Naive thymus-derived CD4-positive, alpha-beta T cell (primary cell): Measurements from ENCODE around the gene CPEB3. TPM values are rescaled to one million over a fixed set of nuclear protein-coding genes. Genes with fewer than 3 reads are reported as not detected.
A peak's percentile ranks its signal among the peaks of the same experiment; 100 is the strongest.
"Not testable (repeated sequence)": the region's sequence is repeated elsewhere in the genome, so short reads cannot be mapped to it uniquely, and the experiment has no call there.

ENCODE experiments used
- ATAC-seq: fragments of 150-1000 bp; cut with Tn5 transposase; 2 replicates; pipeline ENCODE4 v1.10.0; 2021; ENCODE audit warnings: mild to moderate bottlenecking, moderate library complexity
- CTCF ChIA-PET: fragments of 350-600 bp; sonication (Branson Sonifier 250); formaldehyde crosslinking; loops from one replicate; lab custom pipeline; 2021; ENCODE audit warnings: antibody characterized with exemption; lab: Charles Lee
- POLR2A ChIA-PET: fragments of 350-600 bp; sonication (Branson Sonifier 250); formaldehyde crosslinking; loops from one replicate; lab custom pipeline; 2021; ENCODE audit warnings: antibody characterized with exemption, inconsistent platforms; lab: Charles Lee
- DNase-seq, 9 donors: peaks; one replicate each; pipeline versions ENCODE4 v3.0.0 to v3.0.0-alpha.2; 2020 to 2022; ENCODE audit warnings: mixed read lengths in 1 of 9
- H3K27ac ChIP-seq: one replicate; pipeline ENCODE4 v1.7.0; 2013; ENCODE audit warnings: mild to moderate bottlenecking, low read depth, low read length, moderate library complexity
- H3K27me3 ChIP-seq, 2 donors: one replicate each; pipeline ENCODE4 v1.7.0; 2013; ENCODE audit warnings: low read length in 2 of 2, mild to moderate bottlenecking in 2 of 2, moderate library complexity in 2 of 2; ENCODE audit not compliant: control insufficient read depth in 2 of 2, insufficient read depth in 2 of 2
- H3K36me3 ChIP-seq, 3 experiments: 1 replicate in 2 of 3; 2 replicates in 1 of 3; pipeline ENCODE4 v1.7.0; 2013; ENCODE audit warnings: low read length in 3 of 3, mild to moderate bottlenecking in 3 of 3, moderate library complexity in 1 of 3; ENCODE audit not compliant: insufficient read depth in 3 of 3, control insufficient read depth in 2 of 3
- H3K4me1 ChIP-seq, 2 donors: one replicate each; pipeline ENCODE4 v1.7.0; 2013; ENCODE audit warnings: low read length in 2 of 2, mild to moderate bottlenecking in 2 of 2, moderate library complexity in 1 of 2; ENCODE audit not compliant: control insufficient read depth in 2 of 2, insufficient read depth in 2 of 2
- H3K4me3 ChIP-seq: 2 replicates; pipeline ENCODE4 v1.7.0; 2013; ENCODE audit warnings: mild to moderate bottlenecking, low read length
- H3K9me3 ChIP-seq, 3 experiments: 1 replicate in 2 of 3; 2 replicates in 1 of 3; pipeline ENCODE4 v1.7.0; 2013; ENCODE audit warnings: low read length in 3 of 3; ENCODE audit not compliant: control insufficient read depth in 2 of 3
- H3K27ac Mint-ChIP-seq, 9 donors: one replicate each; pipeline ENCODE4 v1.8.0; 2020 to 2022; ENCODE audit warnings: mixed read lengths in 9 of 9, mild to moderate bottlenecking in 8 of 9, moderate library complexity in 5 of 9, inconsistent platforms in 2 of 9
- H3K27me3 Mint-ChIP-seq, 5 donors: one replicate each; pipeline ENCODE4 v1.8.0; 2021 to 2022; ENCODE audit warnings: mixed read lengths in 5 of 5, mild to moderate bottlenecking in 1 of 5
- H3K36me3 Mint-ChIP-seq, 5 donors: one replicate each; pipeline ENCODE4 v1.8.0; 2020 to 2022; ENCODE audit warnings: mixed read lengths in 5 of 5, mild to moderate bottlenecking in 3 of 5, inconsistent platforms in 1 of 5
- H3K4me1 Mint-ChIP-seq, 7 donors: one replicate each; pipeline ENCODE4 v1.8.0; 2020 to 2022; ENCODE audit warnings: mixed read lengths in 7 of 7, mild to moderate bottlenecking in 3 of 7, inconsistent platforms in 1 of 7
- H3K4me3 Mint-ChIP-seq, 10 donors: one replicate each; pipeline ENCODE4 v1.8.0; 2020 to 2022; ENCODE audit warnings: mild to moderate bottlenecking in 10 of 10, mixed read lengths in 10 of 10, moderate library complexity in 6 of 10, inconsistent platforms in 2 of 10
- H3K9me3 Mint-ChIP-seq, 11 donors: one replicate each; pipeline ENCODE4 v1.8.0; 2020 to 2022; ENCODE audit warnings: mixed read lengths in 11 of 11, mild to moderate bottlenecking in 4 of 11, inconsistent platforms in 1 of 11, moderate library complexity in 1 of 11
- intact Hi-C, 2 donors: fragments of 100-400 bp; cut with micrococcal nuclease; formaldehyde crosslinking; loops; one replicate each; pipeline ENCODE4 v1.15.1; 2023
- polyA plus RNA-seq, 2 donors: library from polyadenylated mRNA; unstranded; fragments of 300-500 nt; fragmentation: Illumina TruSeq; gene quantifications; one replicate each; pipeline ENCODE4 v1.2.3, GENCODE V29; 2021
- total RNA-seq, 6 experiments: library from RNA in 5 of 6; stranded (reverse) in 5 of 6; gene quantifications; 1 replicate in 5 of 6; 2 replicates in 1 of 6; pipeline ENCODE4 v1.2.3 and lab custom pipeline; 2021 to 2026

CPEB3 gene
- total RNA-seq: 1 to 10 TPM; 2.0 to 3.3 (median 2.2) TPM
- 1 to 10 TPM in 1 of 2 donors, under 1 TPM in 1; 0.74 to 1.2 TPM for polyA plus RNA-seq
- total RNA-seq (lab: John Stamatoyannopoulos, UW): 5.5 reads per million, percentile 25 among the genes with 10 or more reads in this experiment

DNA sequence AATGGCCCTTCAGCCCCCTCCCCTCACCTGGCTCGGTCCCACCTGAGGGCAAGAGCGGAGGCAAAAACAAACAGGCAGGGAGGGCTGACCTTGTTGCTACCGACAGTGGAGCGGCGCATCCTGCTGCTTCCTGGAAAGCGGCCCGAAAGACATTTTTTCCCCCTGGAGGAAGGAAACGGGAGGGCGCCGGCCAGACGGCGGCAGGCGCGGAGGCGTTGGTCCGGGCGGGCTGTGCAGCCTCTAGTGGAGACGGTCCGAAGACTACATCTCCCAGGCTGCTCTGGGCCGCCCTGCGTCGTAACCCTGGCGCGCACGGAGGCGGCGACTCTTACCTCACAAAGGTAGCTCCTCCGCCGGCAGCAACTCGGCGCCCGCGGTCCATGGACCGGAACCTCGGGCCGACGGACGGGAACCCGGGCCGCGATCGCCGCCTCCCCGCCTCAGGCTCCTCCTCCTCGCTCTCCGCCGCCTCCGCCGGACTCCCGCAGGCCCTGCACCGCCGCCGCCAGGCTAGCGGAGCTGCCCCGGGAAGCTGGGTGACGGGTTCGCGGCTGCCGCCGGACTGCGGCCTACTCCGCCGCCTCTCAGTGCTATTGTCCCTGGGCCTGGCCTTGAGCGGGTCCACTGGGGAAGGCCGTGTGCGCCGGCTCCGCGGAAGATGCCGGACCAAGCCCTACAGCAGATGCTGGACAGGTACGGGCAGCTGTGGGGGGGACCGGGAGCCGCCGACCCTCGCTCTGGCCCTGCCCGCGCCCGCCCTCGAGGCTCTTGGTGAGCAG, at the start of gene CPEB3, which contains the start of gene MARCHF5:
Gene CPEB3, minus strand, starts transcription at position 242 of the 779 bp plus-strand sequence. CDS start 50,728 bp downstream, outside the sequence.
Gene MARCHF5, plus strand, starts transcription at position 331 of the 779 bp plus-strand sequence. Its CDS starts 328 bp downstream, at position 659.
- ATAC-seq: peak; percentile 99
- no peaks in the 10 kb centered on the region for H3K9me3 Mint-ChIP-seq
- H3K4me3 Mint-ChIP-seq: peak within 1 kb of the TSS; percentile 85 to 97 (median 95)
- Histone ChIP-seq H3K36me3 (peaks cover 0 to 12% (median 0%) of the 10 kb centered on the region in 3 experiments), H3K4me3 (peak within 1 kb of the TSS; percentile 90), H3K27ac (peak within 1 kb of the TSS; percentile 90), H3K4me1 (peaks cover 0 to 6% of the 10 kb centered on the region in 2 donors), H3K27me3 (no peaks in the 10 kb centered on the region), H3K9me3 (no peaks in the 10 kb centered on the region)
- peaks cover 21 to 41% (median 31%) of the 10 kb centered on the region in 7 donors for H3K4me1 Mint-ChIP-seq
- CTCF ChIA-PET: interaction anchor here (0.6 to 1.8 kb wide), 6 partner anchors 9 to 1409 kb away, joined by 3 to 7 read pairs (median 4); no protein-coding TSS in a partner anchor
- peaks cover 0 to 8% (median 4%) of the 10 kb centered on the region in 5 donors for H3K36me3 Mint-ChIP-seq
- H3K27ac Mint-ChIP-seq: peak within 1 kb of the TSS; percentile 75 to 96 (median 88)
- peak; percentile 77 to 92 (median 85) for DNase-seq
- POLR2A ChIA-PET: interaction anchor here (0.5 to 2.1 kb wide), 9 partner anchors 30 to 1205 kb away, joined by 3 to 7 read pairs (median 4); partner anchors contain the start of genes BTAF1, IDE and TNKS2
- intact Hi-C loops: loop anchor here (1.0 to 5.0 kb wide), 17 partner anchors 48 to 1420 kb away; partner anchors contain the start of genes BTAF1 (in 2 of the 2), IDE (in 2 of the 2), CEP55 (in 1 of the 2) and EXOC6 (in 1 of the 2)
- no peaks in the 10 kb centered on the region for H3K27me3 Mint-ChIP-seq

DNA sequence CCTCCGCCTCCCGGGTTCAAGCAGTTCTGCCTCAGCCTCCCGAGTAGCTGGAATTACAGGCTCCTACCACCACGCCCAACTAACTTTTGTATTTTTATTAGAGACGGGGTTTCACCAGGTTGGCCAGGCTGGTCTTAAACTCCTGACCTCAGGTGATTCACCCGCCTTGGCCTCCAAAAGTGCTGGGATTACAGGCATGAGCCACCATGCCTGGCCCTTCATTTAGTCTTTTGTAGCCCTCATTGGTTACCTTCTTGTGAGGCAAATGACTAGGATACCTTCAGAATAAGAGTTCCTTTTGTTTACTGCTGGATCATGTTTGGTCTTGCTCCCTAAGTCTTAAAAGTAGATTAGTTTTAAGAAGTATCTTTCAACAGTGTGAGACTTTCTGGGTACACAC, 39.0 kb upstream of the CPEB3 start:
- H3K36me3 ChIP-seq, H3K4me3 ChIP-seq, H3K27ac Mint-ChIP-seq, CTCF ChIA-PET, DNase-seq, H3K9me3 Mint-ChIP-seq, intact Hi-C loops, H3K27me3 ChIP-seq, ATAC-seq, POLR2A ChIA-PET, H3K4me1 ChIP-seq, H3K9me3 ChIP-seq, H3K27me3 Mint-ChIP-seq, H3K27ac ChIP-seq, H3K4me3 Mint-ChIP-seq: not testable (repeated sequence)
- peaks cover 0 to 16% (median 5%) of the 10 kb centered on the region in 5 donors for H3K36me3 Mint-ChIP-seq
- H3K4me1 Mint-ChIP-seq: peaks cover 3 to 56% (median 49%) of the 10 kb centered on the region in 7 donors

DNA sequence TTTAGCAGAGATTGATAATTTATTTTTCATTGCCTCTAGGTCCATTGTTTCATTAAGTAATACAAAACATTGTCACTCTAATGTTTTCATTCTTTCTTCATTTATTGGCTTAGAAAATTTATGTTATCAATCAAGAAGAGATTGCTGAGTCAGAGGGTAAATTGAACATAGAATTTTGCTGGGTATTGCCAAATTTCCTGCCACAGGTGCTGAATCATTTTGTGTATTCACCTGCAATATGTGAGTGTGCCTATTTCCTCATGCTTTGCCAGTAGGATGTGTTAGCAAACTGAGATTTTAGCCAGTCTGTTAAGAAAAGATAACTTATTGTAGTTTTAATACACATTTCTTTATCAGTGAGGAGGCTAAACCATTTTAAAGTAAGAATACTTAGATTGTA, 38.1 kb upstream of the CPEB3 start:
- intact Hi-C loops: no loop called here
- ATAC-seq (no peak), DNase-seq (no peak)
- Mint-ChIP-seq H3K36me3 (peaks cover 0 to 23% (median 8%) of the 10 kb centered on the region in 5 donors), H3K4me3 (no peak overlapping the region), H3K9me3 (no peaks in the 10 kb centered on the region), H3K4me1 (peaks cover 3 to 65% (median 52%) of the 10 kb centered on the region in 7 donors), H3K27ac (no peak overlapping the region), H3K27me3 (no peaks in the 10 kb centered on the region)
- no peak overlapping the region for H3K27ac ChIP-seq
- H3K4me3 ChIP-seq: no peak overlapping the region
- ChIA-PET CTCF (no interaction called here), POLR2A (no interaction called here)
- no peaks in the 10 kb centered on the region for H3K4me1 ChIP-seq
- H3K36me3 ChIP-seq: no peaks in the 10 kb centered on the region
- H3K9me3 ChIP-seq: no peaks in the 10 kb centered on the region
- H3K27me3 ChIP-seq: no peaks in the 10 kb centered on the region

DNA sequence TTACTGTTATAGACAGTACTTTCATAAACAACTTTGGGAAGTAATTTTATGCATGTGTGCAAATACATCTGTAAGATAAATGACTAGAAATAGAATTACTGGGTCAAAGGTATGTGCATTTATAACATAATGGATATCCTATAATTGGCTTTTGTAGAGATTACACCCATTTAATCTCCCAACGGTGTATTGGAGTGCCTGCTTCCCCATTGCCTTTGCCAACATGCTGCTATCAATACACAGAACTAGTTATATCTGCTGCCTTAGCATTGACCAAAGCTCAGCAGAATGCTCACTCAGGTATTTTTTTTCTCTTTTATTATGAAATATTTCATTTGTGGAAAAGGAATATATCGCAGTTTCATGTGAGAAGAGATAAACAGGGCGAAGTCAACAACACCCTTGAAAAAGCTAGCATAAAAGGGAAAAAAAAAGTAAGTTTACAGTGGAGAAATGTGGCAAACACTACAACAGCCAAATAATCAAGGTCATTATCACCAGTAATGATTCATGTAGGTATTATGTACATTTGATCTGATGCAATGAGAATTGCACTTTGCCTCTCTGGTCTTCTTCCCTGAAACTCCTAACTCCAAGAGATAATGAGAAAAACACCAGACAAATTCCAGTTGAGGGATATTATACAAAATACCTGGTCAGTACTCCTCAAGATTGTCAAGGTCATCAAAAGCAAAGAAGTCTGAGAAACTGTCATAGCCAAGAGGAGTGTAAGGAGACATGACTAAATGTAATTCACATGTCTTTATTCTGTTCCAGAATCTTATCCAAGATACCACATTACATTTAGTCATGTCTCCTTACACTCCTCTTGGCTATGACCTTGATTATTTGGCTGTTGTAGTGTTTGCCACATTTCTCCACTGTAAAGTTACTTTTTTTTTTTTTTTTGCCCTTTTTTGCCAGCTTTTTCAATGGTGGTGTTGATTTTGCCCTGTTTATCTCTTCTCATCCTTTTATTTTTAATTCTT, 36.9 kb upstream of the CPEB3 start:
- Histone ChIP-seq H3K27me3 (no peaks in the 10 kb centered on the region), H3K36me3 (no peaks in the 10 kb centered on the region), H3K4me3 (no peak overlapping the region), H3K27ac (no peak overlapping the region), H3K4me1 (no peaks in the 10 kb centered on the region), H3K9me3 (no peaks in the 10 kb centered on the region)
- Mint-ChIP-seq H3K36me3 (peaks cover 0 to 36% (median 17%) of the 10 kb centered on the region in 5 donors), H3K9me3 (no peaks in the 10 kb centered on the region), H3K27me3 (no peaks in the 10 kb centered on the region), H3K4me1 (peaks cover 3 to 72% (median 61%) of the 10 kb centered on the region in 7 donors), H3K4me3 (peak overlapping the region in 1 of 10 donors; percentile 34), H3K27ac (peak overlapping the region in 2 of 9 donors; percentile 49 to 56)
- no peak for ATAC-seq
- no peak for DNase-seq
- ChIA-PET CTCF (no interaction called here), POLR2A (no interaction called here)
- intact Hi-C loops: no loop called here

DNA sequence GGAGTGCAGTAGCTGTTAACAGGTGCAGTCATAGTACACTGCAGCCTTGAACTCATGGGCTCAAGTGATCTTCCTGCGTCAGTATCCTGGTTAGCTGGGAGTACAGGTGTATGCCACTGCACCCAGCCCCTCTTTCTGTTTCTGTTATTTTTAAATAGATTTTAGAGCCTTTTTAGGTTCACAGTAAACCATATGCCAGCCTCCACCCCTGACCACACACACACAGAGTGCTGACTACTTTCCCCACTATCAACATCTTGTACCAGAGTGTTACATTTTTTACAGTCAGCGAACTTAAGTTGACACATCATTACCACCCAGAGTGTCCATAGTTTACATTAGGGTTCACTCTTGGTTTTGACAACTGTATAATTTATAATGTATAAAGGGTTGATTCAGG, 32.2 kb upstream of the CPEB3 start:
- intact Hi-C loops: no loop called here
- peaks cover 0 to 62% (median 34%) of the 10 kb centered on the region in 5 donors for H3K36me3 Mint-ChIP-seq
- ATAC-seq (peak; percentile 32), DNase-seq (no peak)
- H3K27me3 Mint-ChIP-seq: no peaks in the 10 kb centered on the region
- Histone ChIP-seq H3K27ac (no peak overlapping the region), H3K27me3 (no peaks in the 10 kb centered on the region), H3K4me1 (no peaks in the 10 kb centered on the region), H3K4me3 (no peak overlapping the region), H3K36me3 (peaks cover 0 to 4% (median 0%) of the 10 kb centered on the region in 3 experiments), H3K9me3 (no peaks in the 10 kb centered on the region)
- H3K4me3 Mint-ChIP-seq: no peak overlapping the region
- ChIA-PET CTCF (no interaction called here), POLR2A (interaction anchor here (0.6 kb wide), 1 partner anchor 77 kb away, joined by 3 read pairs; no protein-coding TSS in a partner anchor)
- H3K27ac Mint-ChIP-seq: peak overlapping the region in 1 of 9 donors; percentile 23
- H3K9me3 Mint-ChIP-seq: peaks cover 0 to 4% (median 0%) of the 10 kb centered on the region in 11 donors
- peaks cover 0 to 58% (median 50%) of the 10 kb centered on the region in 7 donors for H3K4me1 Mint-ChIP-seq

DNA sequence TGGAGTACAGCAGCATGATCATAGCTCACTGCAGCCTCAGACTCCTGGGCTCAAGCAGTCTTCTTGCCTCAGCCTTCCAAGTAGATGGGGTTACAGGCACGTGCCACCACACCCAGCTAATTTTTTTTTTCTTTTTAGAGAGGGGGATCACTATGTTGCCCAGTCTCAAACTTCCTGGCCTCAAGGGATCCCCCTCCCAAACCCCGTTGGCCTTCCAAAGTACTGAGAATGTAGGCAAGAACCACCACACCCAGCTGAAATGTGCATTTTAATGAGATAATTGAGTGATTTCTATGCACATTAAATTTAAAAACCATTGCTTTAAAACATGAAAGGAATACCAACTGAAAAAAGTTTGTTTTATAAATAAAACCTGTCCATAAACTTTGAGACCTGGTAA, 25.7 kb upstream of the CPEB3 start:
- Mint-ChIP-seq H3K36me3 (peaks cover 0 to 56% (median 33%) of the 10 kb centered on the region in 5 donors), H3K27ac (no peak overlapping the region), H3K27me3 (no peaks in the 10 kb centered on the region), H3K4me3 (no peak overlapping the region), H3K4me1 (peaks cover 0 to 21% (median 8%) of the 10 kb centered on the region in 7 donors), H3K9me3 (peaks cover 0 to 2% (median 0%) of the 10 kb centered on the region in 11 donors)
- no peak overlapping the region for H3K4me3 ChIP-seq
- peaks cover 0 to 8% (median 0%) of the 10 kb centered on the region in 3 experiments for H3K36me3 ChIP-seq
- ATAC-seq (no peak), DNase-seq (no peak)
- ChIA-PET CTCF (no interaction called here), POLR2A (no interaction called here)
- no peak overlapping the region for H3K27ac ChIP-seq
- no peaks in the 10 kb centered on the region for H3K4me1 ChIP-seq
- intact Hi-C loops: no loop called here
- no peaks in the 10 kb centered on the region for H3K9me3 ChIP-seq
- H3K27me3 ChIP-seq: no peaks in the 10 kb centered on the region
